Heart left ventricle (tissue), 13 donors: Measurements from ENCODE around the gene GADD45B.

Experiments
- CTCF ChIP-seq, 12 donors: fragments of 200-600 bp; sonication (generic) in 4 of 12; IDR thresholded peaks; one replicate each; pipeline versions ENCODE4 v1.5.0 to v1.8.0; 2018 to 2022; ENCODE audit warnings: antibody characterized with exemption in 12 of 12, mild to moderate bottlenecking in 5 of 12
- POLR2A ChIP-seq, 2 donors: fragments of 450-650 bp; IDR thresholded peaks; one replicate each; pipeline ENCODE4 v1.6.1; 2017; ENCODE audit warnings: antibody characterized with exemption in 2 of 2, mild to moderate bottlenecking in 2 of 2, moderate library complexity in 2 of 2
- donor health status: ischemic (EF 13 %, LVEDD 7.1; RV severe dilation, severe dysfunction).
- donor health status: DM: no; HTN: yes; CAD: no.
- donor health status: DM: no; HTN: no; CAD: no.
- donor health status: ischemic (EF 25% LVEDD 6.9; RV normal size, moderate dysfunction).
- donor health status: ischemic (EF 25% LVEDD 5.7; RV mildly dilated, moderate dysfunction).
- donor health status: ischemic (EF 35%, LVEDD 5.7; RV mildly dilated, moderate dysfunction).
- donor health status: nonischemic (EF 11% LVEDD 7.7; RV severe dilation, severe dysfunction).
- donor health status: DM: yes; HTN: yes; CAD: no.
- donor health status: PGD.
- donor health status: ischemic (EF 29% LVEDD 5.4; RV normal size, mild dysfunction).
- donor health status: nonischemic (EF 23%, LVEDD 6.1; RV moderate dilation, normal function).

GRCh38 chr19:2443116-2443784 lies 32.7 kb upstream of the GADD45B start:
- TF ChIP-seq CTCF (IDR thresholded peaks at IDR 0.05), result no peak
- TF ChIP-seq POLR2A (IDR thresholded peaks at IDR 0.05), result no peak
